ENCODE results near the gene SH3BP1.

SH3BP1 gene

DNA sequence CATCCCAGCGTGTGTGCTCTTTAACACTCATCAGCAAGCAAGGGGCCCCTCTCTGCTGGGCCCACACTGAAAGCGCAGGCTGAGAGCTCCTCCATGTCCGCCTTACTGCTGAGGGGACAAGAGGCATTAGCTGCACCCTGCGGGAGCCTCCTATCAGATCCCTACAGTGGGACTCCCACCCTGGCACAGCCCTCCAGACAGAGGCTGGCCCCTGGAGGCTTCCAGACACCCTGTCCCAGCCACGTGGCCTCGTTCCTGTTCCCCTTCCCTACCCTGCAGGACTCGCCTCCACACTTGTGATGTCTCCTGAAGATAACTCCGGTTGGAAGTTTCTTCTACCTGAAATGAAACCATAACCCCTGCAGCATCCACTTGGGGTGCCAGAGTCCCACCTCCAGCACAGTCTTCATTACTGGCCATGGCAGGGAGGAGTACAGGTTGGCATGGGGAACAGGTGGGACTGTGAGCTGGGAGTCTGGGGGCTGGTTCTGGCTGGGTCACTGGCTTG is 5.0 kb upstream of the SH3BP1 start:
- Histone ChIP-seq H3K27me3 (ENCODE audit: low read length) (no peaks in the 10 kb centered on the region), H3F3A (ENCODE audit: insufficient read depth) (peaks cover 23% of the 10 kb centered on the region), H3K27ac (ENCODE audit: low read depth, low read length) (peak overlapping the region; percentile 92), H4K20me1 (ENCODE audit: low read depth, low read length) (no peaks in the 10 kb centered on the region), H3K4me2 (ENCODE audit: low read depth, low read length, poor library complexity, severe bottlenecking) (peak overlapping the region; percentile 55), H3K36me3 (ENCODE audit: low read length) (no peaks in the 10 kb centered on the region), H3K9me3 (ENCODE audit: insufficient read depth, low read length) (no peaks in the 10 kb centered on the region), H3K4me3 (ENCODE audit: insufficient read depth, low read length, poor library complexity, severe bottlenecking) (no peak overlapping the region), H3K79me2 (ENCODE audit: insufficient read depth, low read length) (no peaks in the 10 kb centered on the region), H2AFZ (ENCODE audit: low read depth, low read length, severe bottlenecking) (no peak overlapping the region), H3K9me2 (replicated peaks; ENCODE audit: insufficient read depth, low read length) (no peaks in the 10 kb centered on the region), H3K9ac (ENCODE audit: low read length) (peak overlapping the region; percentile 47; the same call in 1 of the 2 replicates)
- no peak for TF ChIP-seq EZH2phosphoT487 (conservative IDR thresholded peaks at IDR 0.05; ENCODE audit: low read length)
- TF ChIP-seq, protein P1, sequence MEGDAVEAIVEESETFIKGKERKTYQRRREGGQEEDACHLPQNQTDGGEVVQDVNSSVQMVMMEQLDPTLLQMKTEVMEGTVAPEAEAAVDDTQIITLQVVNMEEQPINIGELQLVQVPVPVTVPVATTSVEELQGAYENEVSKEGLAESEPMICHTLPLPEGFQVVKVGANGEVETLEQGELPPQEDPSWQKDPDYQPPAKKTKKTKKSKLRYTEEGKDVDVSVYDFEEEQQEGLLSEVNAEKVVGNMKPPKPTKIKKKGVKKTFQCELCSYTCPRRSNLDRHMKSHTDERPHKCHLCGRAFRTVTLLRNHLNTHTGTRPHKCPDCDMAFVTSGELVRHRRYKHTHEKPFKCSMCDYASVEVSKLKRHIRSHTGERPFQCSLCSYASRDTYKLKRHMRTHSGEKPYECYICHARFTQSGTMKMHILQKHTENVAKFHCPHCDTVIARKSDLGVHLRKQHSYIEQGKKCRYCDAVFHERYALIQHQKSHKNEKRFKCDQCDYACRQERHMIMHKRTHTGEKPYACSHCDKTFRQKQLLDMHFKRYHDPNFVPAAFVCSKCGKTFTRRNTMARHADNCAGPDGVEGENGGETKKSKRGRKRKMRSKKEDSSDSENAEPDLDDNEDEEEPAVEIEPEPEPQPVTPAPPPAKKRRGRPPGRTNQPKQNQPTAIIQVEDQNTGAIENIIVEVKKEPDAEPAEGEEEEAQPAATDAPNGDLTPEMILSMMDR (IDR thresholded peaks at IDR 0.05; ENCODE audit: insufficient read depth, low read length, poor library complexity, severe bottlenecking), result no peak

GRCh38 chr22:37635157-37635556 is 4.3 kb upstream of the SH3BP1 start:
- H3K9me3 ChIP-seq (ENCODE audit: insufficient read depth, low read length), result no peaks in the 10 kb centered on the region
- H2AFZ ChIP-seq (ENCODE audit: low read depth, low read length, severe bottlenecking), result no peak overlapping the region
- peaks cover 5% of the 10 kb centered on the region; the same call in 1 of the 2 replicates for H3K79me2 ChIP-seq (ENCODE audit: insufficient read depth, low read length)
- H3K4me3 ChIP-seq (ENCODE audit: insufficient read depth, low read length, poor library complexity, severe bottlenecking), result no peak overlapping the region
- H3K36me3 ChIP-seq (ENCODE audit: low read length), result no peaks in the 10 kb centered on the region
- H4K20me1 ChIP-seq (ENCODE audit: low read depth, low read length), result no peaks in the 10 kb centered on the region
- H3K9ac ChIP-seq (ENCODE audit: low read length), result no peak overlapping the region
- peak overlapping the region; percentile 92; the same call in 1 of the 2 replicates for H3K27ac ChIP-seq (ENCODE audit: low read depth, low read length)
- no peaks in the 10 kb centered on the region for H3K27me3 ChIP-seq (ENCODE audit: low read length)
- no peak for TF ChIP-seq EZH2phosphoT487 (conservative IDR thresholded peaks at IDR 0.05; ENCODE audit: low read length)
- TF ChIP-seq, protein P1 (IDR thresholded peaks at IDR 0.05; ENCODE audit: insufficient read depth, low read length, poor library complexity, severe bottlenecking), result no peak
- no peak overlapping the region for H3K4me2 ChIP-seq (ENCODE audit: low read depth, low read length, poor library complexity, severe bottlenecking)
- H3K9me2 ChIP-seq (replicated peaks; ENCODE audit: insufficient read depth, low read length), result no peaks in the 10 kb centered on the region
- peaks cover 25% of the 10 kb centered on the region for H3F3A ChIP-seq (ENCODE audit: insufficient read depth)

- H2AFZ ChIP-seq (ENCODE audit: low read depth, low read length, severe bottlenecking), result no peak overlapping the region
- H3F3A ChIP-seq (ENCODE audit: insufficient read depth), result peaks cover 30% of the 10 kb centered on the region
- H3K27me3 ChIP-seq (ENCODE audit: low read length), result no peaks in the 10 kb centered on the region
- H3K4me3 ChIP-seq (ENCODE audit: insufficient read depth, low read length, poor library complexity, severe bottlenecking), result no peak overlapping the region
- TF ChIP-seq, protein P1 (IDR thresholded peaks at IDR 0.05; ENCODE audit: insufficient read depth, low read length, poor library complexity, severe bottlenecking), result no peak
- no peak for TF ChIP-seq EZH2phosphoT487 (conservative IDR thresholded peaks at IDR 0.05; ENCODE audit: low read length)
- H3K9me3 ChIP-seq (ENCODE audit: insufficient read depth, low read length), result no peaks in the 10 kb centered on the region
- H3K4me2 ChIP-seq (ENCODE audit: low read depth, low read length, poor library complexity, severe bottlenecking), result no peak overlapping the region
- no peak overlapping the region; the same call in 1 of the 2 replicates for H3K9ac ChIP-seq (ENCODE audit: low read length)
- H4K20me1 ChIP-seq (ENCODE audit: low read depth, low read length), result no peaks in the 10 kb centered on the region
- H3K27ac ChIP-seq (ENCODE audit: low read depth, low read length), result peak overlapping the region; percentile 44
- H3K36me3 ChIP-seq (ENCODE audit: low read length), result no peaks in the 10 kb centered on the region
- no peaks in the 10 kb centered on the region for H3K9me2 ChIP-seq (replicated peaks; ENCODE audit: insufficient read depth, low read length)
- H3K79me2 ChIP-seq (ENCODE audit: insufficient read depth, low read length), result peaks cover 12% of the 10 kb centered on the region
Measured at GRCh38 chr22:37636186-37636948, 3.1 kb upstream of the SH3BP1 start.
